AG10803 (cell line): ENCODE measurements around the gene PNPLA6.
"Not testable (repeated sequence)": the region's sequence is repeated elsewhere in the genome, so short reads cannot be mapped to it uniquely, and the experiment has no call there.

Experiments
- DNase-seq: peaks from one replicate; pipeline ENCODE4 v3.0.0; 2010; ENCODE audit warnings: low read depth
- H3K4me3 ChIP-seq: 2 replicates; pipeline ENCODE4 v1.5.1; 2011; ENCODE audit warnings: mild to moderate bottlenecking, low read length, control low read depth
- TF ChIP-seq, protein P1 (sequence below): conservative IDR thresholded peaks from 2 replicates; pipeline ENCODE4 v1.5.1; 2011; ENCODE audit warnings: mild to moderate bottlenecking, low read length, control low read depth, inconsistent platforms

The PNPLA6 gene

DNA sequence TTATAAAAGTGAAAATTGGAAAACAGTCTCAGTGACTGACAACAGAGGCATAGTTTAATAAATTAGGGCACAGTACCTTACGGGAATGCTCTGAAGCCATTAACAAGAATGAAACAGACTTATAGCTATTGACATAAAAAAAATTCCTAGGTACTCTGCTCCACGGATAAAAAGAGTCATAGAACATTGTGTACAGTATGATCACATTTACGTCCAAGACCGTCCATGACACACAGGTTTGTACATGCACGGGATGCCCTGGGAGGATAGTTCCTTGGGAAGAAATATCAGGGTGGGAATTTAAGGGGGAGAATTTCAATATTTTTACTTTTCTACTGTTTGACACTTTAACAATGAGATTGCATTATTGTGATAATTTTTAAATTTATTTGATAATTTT lies 35.2 kb downstream of the PNPLA6 start:
- no peak overlapping the region for H3K4me3 ChIP-seq
- TF ChIP-seq, protein P1, sequence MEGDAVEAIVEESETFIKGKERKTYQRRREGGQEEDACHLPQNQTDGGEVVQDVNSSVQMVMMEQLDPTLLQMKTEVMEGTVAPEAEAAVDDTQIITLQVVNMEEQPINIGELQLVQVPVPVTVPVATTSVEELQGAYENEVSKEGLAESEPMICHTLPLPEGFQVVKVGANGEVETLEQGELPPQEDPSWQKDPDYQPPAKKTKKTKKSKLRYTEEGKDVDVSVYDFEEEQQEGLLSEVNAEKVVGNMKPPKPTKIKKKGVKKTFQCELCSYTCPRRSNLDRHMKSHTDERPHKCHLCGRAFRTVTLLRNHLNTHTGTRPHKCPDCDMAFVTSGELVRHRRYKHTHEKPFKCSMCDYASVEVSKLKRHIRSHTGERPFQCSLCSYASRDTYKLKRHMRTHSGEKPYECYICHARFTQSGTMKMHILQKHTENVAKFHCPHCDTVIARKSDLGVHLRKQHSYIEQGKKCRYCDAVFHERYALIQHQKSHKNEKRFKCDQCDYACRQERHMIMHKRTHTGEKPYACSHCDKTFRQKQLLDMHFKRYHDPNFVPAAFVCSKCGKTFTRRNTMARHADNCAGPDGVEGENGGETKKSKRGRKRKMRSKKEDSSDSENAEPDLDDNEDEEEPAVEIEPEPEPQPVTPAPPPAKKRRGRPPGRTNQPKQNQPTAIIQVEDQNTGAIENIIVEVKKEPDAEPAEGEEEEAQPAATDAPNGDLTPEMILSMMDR = no peak
- no peak for DNase-seq

DNA sequence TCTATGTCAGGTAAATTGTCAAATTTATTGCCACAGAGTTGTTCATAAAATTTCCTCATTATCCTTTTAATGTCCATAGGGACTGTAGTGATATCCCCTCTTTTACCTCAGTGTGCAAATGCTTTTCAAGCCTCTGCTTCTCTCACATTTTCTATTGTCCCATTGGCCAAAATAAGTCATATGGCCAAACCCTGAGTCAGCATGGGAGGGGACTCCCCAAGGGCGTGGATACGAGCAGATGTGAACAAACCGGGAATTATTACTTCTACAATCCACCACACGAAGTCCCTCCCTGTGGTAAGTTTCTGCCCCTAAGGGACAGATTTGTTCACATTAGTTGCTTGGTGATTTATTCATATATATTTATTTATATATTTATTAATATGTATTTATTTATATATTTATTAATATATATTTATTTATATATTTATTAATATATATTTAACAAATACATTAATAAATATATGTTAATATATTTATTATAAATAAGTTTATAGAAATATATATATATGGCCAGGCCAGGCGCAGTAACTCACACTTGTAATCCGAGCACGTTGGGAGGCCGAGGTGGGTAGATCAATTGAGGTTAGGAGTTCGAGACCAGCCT lies 40.0 kb downstream of the PNPLA6 start:
- TF ChIP-seq, protein P1 = no peak
- DNase-seq = no peak
- H3K4me3 ChIP-seq = no peak overlapping the region

DNA sequence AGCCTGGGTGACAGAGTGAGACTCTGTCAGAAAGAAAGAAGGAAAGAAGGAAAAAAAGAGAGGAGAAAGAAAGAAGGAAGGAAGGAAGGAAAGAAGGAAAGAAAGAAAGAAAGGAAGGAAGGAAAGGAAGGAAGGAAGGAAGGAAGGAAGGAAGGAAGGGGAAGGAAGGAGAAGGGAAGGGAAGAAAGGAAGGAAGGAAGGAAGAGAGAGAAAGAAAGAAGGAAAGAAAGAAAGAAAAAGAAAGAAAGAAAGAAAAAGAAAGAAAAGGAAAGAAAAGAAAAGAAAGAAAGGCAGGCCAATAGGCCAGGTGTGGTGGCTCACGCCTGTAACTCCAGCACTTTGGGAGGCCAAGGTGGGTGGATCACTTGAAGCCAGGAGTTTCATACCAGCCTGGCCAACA lies 41.9 kb downstream of the PNPLA6 start:
- DNase-seq = not testable (repeated sequence)

DNA sequence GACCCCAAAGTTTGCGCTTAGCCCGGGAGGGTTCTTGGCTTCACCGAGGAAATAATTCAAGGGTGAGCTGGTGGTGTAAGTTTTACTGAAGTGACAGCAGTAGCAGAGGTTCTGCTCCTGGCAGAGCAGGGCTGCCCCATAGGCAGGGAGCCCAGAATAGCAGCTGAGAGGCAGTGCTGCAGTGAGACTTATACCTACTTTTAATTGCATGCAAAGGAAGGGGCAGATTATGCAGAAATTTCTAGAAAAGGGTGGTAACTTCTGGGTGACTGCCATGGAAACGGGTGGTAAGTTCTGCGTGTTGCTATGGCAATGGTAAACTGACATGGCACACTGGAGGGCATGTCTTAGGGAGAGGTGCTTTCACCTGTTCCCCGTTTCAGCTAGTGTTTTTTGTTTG lies 42.6 kb downstream of the PNPLA6 start:
- H3K4me3 ChIP-seq = no peak overlapping the region
- DNase-seq = no peak
- TF ChIP-seq, protein P1 = no peak

More for the DNA sequence above, 41.9 kb downstream of the PNPLA6 start:
- not testable (repeated sequence) for H3K4me3 ChIP-seq

DNA sequence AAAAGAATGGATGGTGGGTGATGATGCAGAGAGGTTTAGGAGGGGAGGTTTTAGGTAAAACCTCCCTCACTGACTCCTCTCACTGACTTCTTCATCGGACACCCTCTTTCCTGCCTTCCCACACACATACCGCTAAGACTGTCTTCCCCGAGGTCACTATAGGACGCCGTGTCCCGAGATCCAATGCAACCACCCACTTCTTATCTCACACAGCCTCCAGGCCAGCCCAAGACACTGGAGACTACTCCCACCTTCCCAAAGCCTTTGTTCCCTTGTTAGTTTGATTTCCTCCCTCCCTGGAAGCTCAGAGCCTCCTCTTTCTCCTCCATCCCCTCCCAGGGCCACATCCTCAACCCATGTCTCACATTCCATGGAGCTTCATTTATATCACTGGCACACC lies 43.7 kb downstream of the PNPLA6 start:
- TF ChIP-seq, protein P1 = no peak
- no peak for DNase-seq
- no peak overlapping the region for H3K4me3 ChIP-seq

DNA sequence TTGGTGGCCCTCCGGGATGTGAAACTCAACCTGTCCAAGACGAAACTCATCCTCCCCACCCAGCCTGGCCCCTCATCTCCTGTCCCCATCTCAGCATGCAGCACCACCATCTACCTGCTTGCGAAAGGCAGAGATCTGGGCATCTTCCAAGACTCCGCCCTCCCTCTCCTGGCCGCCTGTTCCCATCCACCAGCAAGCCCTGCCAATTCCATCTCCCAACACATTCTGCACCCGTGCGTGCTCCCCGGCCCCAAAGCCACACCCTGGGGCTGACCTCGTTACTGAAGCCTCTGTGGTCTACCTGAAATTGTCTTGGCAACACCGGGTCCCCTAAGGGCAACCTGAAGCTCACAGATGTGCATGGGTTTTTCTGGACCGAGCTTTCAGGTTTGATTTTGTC lies 46.9 kb downstream of the PNPLA6 start:
- TF ChIP-seq, protein P1 = no peak

DNA sequence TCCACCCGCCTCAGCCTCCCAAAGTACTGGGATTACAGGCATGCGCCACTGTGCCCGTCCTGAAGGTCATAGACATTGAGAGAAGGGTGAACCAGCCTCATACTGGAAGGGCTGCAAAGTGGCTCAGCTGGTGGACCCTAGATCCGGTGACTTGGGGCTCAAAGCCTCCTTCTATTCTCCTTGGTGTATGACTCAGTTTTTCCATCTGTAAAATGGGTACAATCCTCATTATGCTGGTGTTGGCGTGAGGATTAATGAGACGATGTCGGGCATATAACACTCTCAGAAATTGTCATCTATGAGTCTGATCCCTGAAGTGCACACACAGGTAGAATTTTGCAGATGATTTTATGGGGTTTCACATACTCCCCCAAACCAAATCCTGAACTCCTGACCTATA lies 54.3 kb downstream of the PNPLA6 start:
- no peak for DNase-seq
- no peak overlapping the region for H3K4me3 ChIP-seq
- TF ChIP-seq, protein P1 = no peak

More for the DNA sequence above, 46.9 kb downstream of the PNPLA6 start:
- no peak for DNase-seq
- H3K4me3 ChIP-seq = no peak overlapping the region

DNA sequence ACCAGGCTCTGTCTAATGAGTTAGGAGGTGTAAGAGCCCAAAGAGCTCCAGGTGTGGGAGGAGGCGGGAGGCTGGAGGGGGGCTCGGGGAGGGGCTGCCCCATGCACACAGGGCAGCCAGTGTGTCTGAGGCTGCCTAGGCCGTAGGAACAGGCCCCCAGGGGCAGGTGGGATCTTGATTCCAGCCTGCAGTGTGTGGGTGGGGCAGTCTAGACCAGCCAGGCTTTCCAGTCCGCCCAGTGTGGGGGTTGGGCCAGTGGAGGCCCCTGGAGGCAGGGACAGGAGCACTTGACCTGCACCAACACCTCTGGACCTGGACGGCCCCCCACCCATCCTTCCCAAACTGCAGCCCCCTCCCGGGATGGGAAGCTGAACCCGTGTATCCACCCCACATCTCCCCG lies 54.7 kb downstream of the PNPLA6 start:
- no peak overlapping the region for H3K4me3 ChIP-seq
- DNase-seq = no peak
- TF ChIP-seq, protein P1 = no peak
